Activated CD8-positive, alpha-beta T cell treated with anti-CD3 and anti-CD28 coated beads for 36 hours (primary cell): Measurements from ENCODE around the gene IRX5. TPM values are rescaled to one million over a fixed set of nuclear protein-coding genes. Genes with fewer than 3 reads are reported as not detected.

ENCODE experiments used
- ATAC-seq: fragments of 200-7000 bp; cut with Tn5 transposase; one replicate; pipeline ENCODE4 v1.10.0; 2021; ENCODE audit warnings: mild to moderate bottlenecking, moderate library complexity
- CTCF ChIA-PET: fragments of 350-600 bp; sonication (Branson Sonifier 250); formaldehyde crosslinking; loops from one replicate; lab custom pipeline; 2021; ENCODE audit warnings: antibody characterized with exemption; lab: Charles Lee
- POLR2A ChIA-PET: fragments of 350-600 bp; sonication (Branson Sonifier 250); formaldehyde crosslinking; loops from one replicate; lab custom pipeline; 2021; ENCODE audit warnings: antibody characterized with exemption; lab: Charles Lee
- DNase-seq: peaks from one replicate; pipeline ENCODE4 v3.0.0-alpha.2; 2020
- H3K27ac Mint-ChIP-seq: one replicate; pipeline ENCODE4 v1.8.0; 2021; ENCODE audit warnings: mild to moderate bottlenecking, mixed read lengths
- H3K27me3 Mint-ChIP-seq: one replicate; pipeline ENCODE4 v1.8.0; 2021; ENCODE audit warnings: mixed read lengths
- H3K36me3 Mint-ChIP-seq: one replicate; pipeline ENCODE4 v1.8.0; 2021; ENCODE audit warnings: low read depth, mixed read lengths
- H3K4me1 Mint-ChIP-seq: one replicate; pipeline ENCODE4 v1.8.0; 2021; ENCODE audit warnings: low read depth, mixed read lengths
- H3K4me3 Mint-ChIP-seq: one replicate; pipeline ENCODE4 v1.8.0; 2021; ENCODE audit warnings: mild to moderate bottlenecking, moderate library complexity, mixed read lengths
- H3K9me3 Mint-ChIP-seq: one replicate; pipeline ENCODE4 v1.8.0; 2021; ENCODE audit warnings: mixed read lengths
- CTCF ChIP-seq: fragments of 200-600 bp; IDR thresholded peaks from one replicate; pipeline ENCODE4 v1.8.0; 2022; ENCODE audit warnings: antibody characterized with exemption, mild to moderate bottlenecking
- intact Hi-C: fragments of 100-400 bp; cut with micrococcal nuclease; formaldehyde crosslinking; loops from one replicate; pipeline ENCODE4 v1.10.0; 2022
- total RNA-seq, 2 experiments: library from RNA; stranded (reverse); gene quantifications; one replicate each; pipeline ENCODE4 v1.2.3, GENCODE V29; 2021

The IRX5 gene
- total RNA-seq, 2 experiments from 2014 or later: 0.14 to 0.34 TPM

- no peaks in the 10 kb centered on the region for H3K4me1 Mint-ChIP-seq
- ATAC-seq (no peak), DNase-seq (no peak)
- POLR2A ChIA-PET: no interaction called here
- intact Hi-C loops: no loop called here
- H3K27me3 Mint-ChIP-seq: no peaks in the 10 kb centered on the region
- no peak overlapping the region for H3K27ac Mint-ChIP-seq
- no peaks in the 10 kb centered on the region for H3K36me3 Mint-ChIP-seq
- CTCF ChIA-PET: no interaction called here
- TF ChIP-seq CTCF: no peak
- H3K4me3 Mint-ChIP-seq: no peak overlapping the region
- H3K9me3 Mint-ChIP-seq: no peaks in the 10 kb centered on the region
Observed at GRCh38 chr16:54891346-54891745, 39.3 kb upstream of the IRX5 start.

GRCh38 chr16:54892981-54893380 is 37.7 kb upstream of the IRX5 start:
- Mint-ChIP-seq H3K4me3 (no peak overlapping the region), H3K36me3 (no peaks in the 10 kb centered on the region), H3K4me1 (no peaks in the 10 kb centered on the region), H3K9me3 (no peaks in the 10 kb centered on the region), H3K27ac (no peak overlapping the region), H3K27me3 (no peaks in the 10 kb centered on the region)
- intact Hi-C loops: no loop called here
- DNase-seq: no peak
- POLR2A ChIA-PET: no interaction called here
- CTCF ChIA-PET: no interaction called here
- no peak for ATAC-seq
- no peak for TF ChIP-seq CTCF

- Mint-ChIP-seq H3K36me3 (no peaks in the 10 kb centered on the region), H3K4me3 (no peak overlapping the region), H3K27me3 (peaks cover 2% of the 10 kb centered on the region), H3K9me3 (peaks cover 5% of the 10 kb centered on the region), H3K4me1 (no peaks in the 10 kb centered on the region), H3K27ac (no peak overlapping the region)
- intact Hi-C loops: no loop called here
- TF ChIP-seq CTCF: no peak
- POLR2A ChIA-PET: no interaction called here
- no peak for ATAC-seq
- DNase-seq: no peak
- CTCF ChIA-PET: no interaction called here
Observed at GRCh38 chr16:54897930-54898329, 32.7 kb upstream of the IRX5 start.

- TF ChIP-seq CTCF: no peak
- POLR2A ChIA-PET: no interaction called here
- H3K36me3 Mint-ChIP-seq: no peaks in the 10 kb centered on the region
- DNase-seq: no peak
- CTCF ChIA-PET: no interaction called here
- intact Hi-C loops: no loop called here
- H3K27me3 Mint-ChIP-seq: peaks cover 10% of the 10 kb centered on the region
- H3K9me3 Mint-ChIP-seq: peaks cover 5% of the 10 kb centered on the region
- no peaks in the 10 kb centered on the region for H3K4me1 Mint-ChIP-seq
- H3K27ac Mint-ChIP-seq: no peak overlapping the region
- no peak for ATAC-seq
- H3K4me3 Mint-ChIP-seq: no peak overlapping the region
Observed at GRCh38 chr16:54901606-54902005, 29.1 kb upstream of the IRX5 start.

- H3K27ac Mint-ChIP-seq: no peak overlapping the region
- H3K4me3 Mint-ChIP-seq: no peak overlapping the region
Observed at GRCh38 chr16:54903047-54903446, 27.6 kb upstream of the IRX5 start.

More at GRCh38 chr16:54903047-54903446, 27.6 kb upstream of the IRX5 start:
- ATAC-seq: no peak
- no peak for TF ChIP-seq CTCF
- H3K9me3 Mint-ChIP-seq: peaks cover 5% of the 10 kb centered on the region
- POLR2A ChIA-PET: no interaction called here
- CTCF ChIA-PET: no interaction called here
- H3K4me1 Mint-ChIP-seq: no peaks in the 10 kb centered on the region
- H3K27me3 Mint-ChIP-seq: peaks cover 10% of the 10 kb centered on the region
- no peaks in the 10 kb centered on the region for H3K36me3 Mint-ChIP-seq
- intact Hi-C loops: no loop called here
- no peak for DNase-seq
